Activated effector memory CD4-positive, alpha-beta T cell treated with Interleukin-2 at 50 U/mL for 16 hours (primary cell): ENCODE data around the gene NUDCD3.

Experiments used
- DNase-seq: peaks from one replicate; pipeline ENCODE4 v3.0.0-alpha.2; 2020

NUDCD3 gene

GRCh38 chr7:44398511-44398911 is 91.9 kb downstream of the NUDCD3 start:
- DNase-seq = no peak

GRCh38 chr7:44396931-44397545 is 93.4 kb downstream of the NUDCD3 start:
- no peak for DNase-seq

- no peak for DNase-seq
These were observed 94.0 kb downstream of the NUDCD3 start for GRCh38 chr7:44396496-44396895.

GRCh38 chr7:44395067-44395466 is 95.4 kb downstream of the NUDCD3 start:
- no peak for DNase-seq

- no peak for DNase-seq
These were observed 95.8 kb downstream of the NUDCD3 start for GRCh38 chr7:44394636-44395035.

- no peak for DNase-seq
These were observed 96.4 kb downstream of the NUDCD3 start for GRCh38 chr7:44394112-44394447.

GRCh38 chr7:44393238-44394111 is 97.0 kb downstream of the NUDCD3 start:
- no peak for DNase-seq

- no peak for DNase-seq
These were observed 97.8 kb downstream of the NUDCD3 start for GRCh38 chr7:44392618-44393010.

- no peak for DNase-seq
These were observed 98.5 kb downstream of the NUDCD3 start for GRCh38 chr7:44391746-44392617.

- no peak for DNase-seq
These were observed 99.3 kb downstream of the NUDCD3 start for GRCh38 chr7:44391171-44391570.

GRCh38 chr7:44390701-44391100 is 99.8 kb downstream of the NUDCD3 start:
- DNase-seq = no peak

GRCh38 chr7:44388089-44388970 is 102.1 kb downstream of the NUDCD3 start:
- no peak for DNase-seq

GRCh38 chr7:44387389-44387788 is 103.1 kb downstream of the NUDCD3 start:
- no peak for DNase-seq

- DNase-seq = no peak
These were observed 104.1 kb downstream of the NUDCD3 start for GRCh38 chr7:44386139-44386913.

- no peak for DNase-seq
These were observed 104.9 kb downstream of the NUDCD3 start for GRCh38 chr7:44385434-44386138.

GRCh38 chr7:44384586-44385433 is 105.6 kb downstream of the NUDCD3 start:
- no peak for DNase-seq

- no peak for DNase-seq
These were observed 106.9 kb downstream of the NUDCD3 start for GRCh38 chr7:44383566-44383965.

GRCh38 chr7:44382459-44383265 is 107.8 kb downstream of the NUDCD3 start:
- DNase-seq = no peak
